GM21515 (cell line): Measurements from ENCODE around the gene CNR2.
"Not testable (repeated sequence)": the region's sequence is repeated elsewhere in the genome, so short reads cannot be mapped to it uniquely, and the experiment has no call there.

Experiments used
- ATAC-seq: cut with Tn5 transposase; IDR thresholded peaks from one replicate; pipeline ENCODE4 v1.9.1; 2021; ENCODE audit not compliant: unreplicated experiment

The CNR2 gene

DNA sequence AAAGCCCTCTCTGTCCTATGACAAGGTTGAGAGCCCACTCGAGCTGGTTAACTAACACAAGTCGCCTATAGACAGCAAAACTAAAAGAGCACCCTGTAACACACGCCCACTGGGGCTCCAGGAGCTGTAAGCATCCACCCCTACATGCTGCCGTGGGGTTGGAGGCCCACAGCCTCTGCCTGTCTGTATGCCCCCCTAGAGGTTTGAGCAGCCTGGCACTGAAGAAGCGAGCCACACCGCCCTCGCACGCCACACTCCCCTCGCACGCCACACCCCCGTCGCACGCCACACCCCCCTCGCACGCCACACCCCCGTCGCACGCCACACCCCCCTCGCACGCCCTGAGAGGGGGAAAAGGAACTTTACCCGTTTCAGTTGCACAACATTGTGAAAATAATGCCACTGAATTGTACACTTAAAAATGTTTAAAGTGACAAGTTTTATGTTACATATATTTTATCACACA, 74.7 kb downstream of the CNR2 start:
- no peak for ATAC-seq

DNA sequence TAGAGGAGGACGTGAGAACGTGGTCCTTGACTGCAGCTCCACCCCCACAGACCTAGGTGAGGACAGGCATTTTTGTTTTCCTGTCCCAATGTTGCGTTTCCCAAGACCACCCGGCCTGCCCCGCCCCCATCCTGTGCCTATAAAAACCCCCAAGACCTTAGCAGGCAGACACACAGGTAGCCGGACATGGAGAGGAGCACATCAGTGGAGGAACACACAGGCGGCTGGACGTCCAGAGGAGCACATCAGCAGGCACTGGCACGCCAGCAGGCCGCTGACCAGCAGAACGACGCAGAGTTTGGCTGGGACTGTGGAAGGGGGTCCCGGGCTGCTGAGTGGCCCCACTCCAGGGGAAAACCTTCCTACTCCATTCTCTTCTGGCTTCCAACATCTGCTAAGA, 75.3 kb downstream of the CNR2 start:
- ATAC-seq: no peak

DNA sequence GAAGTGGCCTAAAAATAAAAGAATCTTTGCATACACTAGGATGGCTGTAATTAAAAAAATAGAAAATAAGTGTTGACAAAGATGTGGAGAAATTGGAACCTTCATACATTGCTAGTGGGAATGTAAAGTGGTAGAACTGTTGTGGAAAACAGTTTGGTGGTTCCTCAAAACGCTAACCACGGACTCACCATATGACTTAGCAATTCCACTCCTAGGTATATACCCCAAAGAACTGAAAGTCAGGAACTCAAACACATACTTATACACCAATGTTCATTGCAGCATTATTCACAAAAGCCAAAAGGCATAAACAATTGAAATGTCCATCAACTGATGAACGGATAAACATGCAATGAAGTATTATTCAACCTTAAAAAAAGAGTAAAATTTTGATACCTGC, 77.1 kb downstream of the CNR2 start:
- no peak for ATAC-seq

DNA sequence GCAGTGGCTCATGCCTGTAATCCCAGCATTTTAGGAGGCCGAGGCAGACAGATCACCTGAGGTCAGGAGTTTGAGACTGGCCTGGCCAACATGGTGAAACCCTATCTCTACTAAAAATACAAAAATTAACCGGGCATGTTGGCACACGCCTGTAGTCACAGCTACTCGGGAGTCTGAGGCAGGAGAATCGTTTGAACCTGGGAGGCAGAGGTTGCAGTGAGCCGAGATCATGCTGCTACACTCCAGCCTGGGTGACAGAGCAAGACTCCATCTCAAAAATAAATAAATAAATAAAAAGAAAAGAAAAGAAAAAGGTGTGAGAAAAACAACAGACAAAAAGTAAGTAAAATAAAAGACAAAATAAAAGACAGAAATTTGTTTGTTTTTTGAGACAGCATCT, 79.0 kb downstream of the CNR2 start:
- not testable (repeated sequence) for ATAC-seq

DNA sequence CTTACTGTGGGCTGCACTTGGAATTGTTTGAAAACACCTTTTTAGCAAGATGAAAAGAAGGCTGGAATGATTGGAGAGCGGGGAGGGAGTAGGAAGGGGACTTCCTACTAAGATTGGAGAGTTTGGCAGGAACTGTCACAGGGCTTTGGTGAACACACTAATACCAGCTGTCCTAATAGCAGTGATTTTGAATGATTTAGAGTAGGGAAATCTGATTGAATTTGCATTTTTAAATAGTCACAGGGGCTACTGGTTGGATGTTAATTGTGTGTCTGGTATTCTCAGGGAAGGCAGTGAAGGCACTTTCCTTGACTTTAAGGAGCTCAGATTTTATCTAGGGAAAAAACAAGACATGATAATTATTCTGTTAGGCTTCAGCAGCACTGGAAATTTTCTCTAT, 85.4 kb downstream of the CNR2 start:
- no peak for ATAC-seq

DNA sequence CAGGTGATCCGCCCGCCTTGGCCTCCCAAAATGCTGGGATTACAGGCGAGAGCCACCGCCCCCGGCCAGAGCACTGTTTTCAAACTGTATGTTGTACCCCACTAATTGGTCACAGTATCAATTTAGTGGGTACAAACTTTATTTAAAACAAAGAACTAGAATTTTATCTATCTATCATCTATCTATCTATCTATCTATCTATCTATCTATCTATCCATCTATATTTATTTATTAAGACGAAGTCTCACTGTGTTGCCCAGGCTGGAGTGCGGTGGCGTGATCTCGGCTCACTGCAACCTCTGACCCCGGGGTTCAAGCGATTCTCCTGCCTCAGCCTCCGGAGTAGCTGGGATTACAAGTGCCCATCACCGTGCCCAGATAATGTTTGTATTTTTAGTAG, 86.6 kb downstream of the CNR2 start:
- not testable (repeated sequence) for ATAC-seq

DNA sequence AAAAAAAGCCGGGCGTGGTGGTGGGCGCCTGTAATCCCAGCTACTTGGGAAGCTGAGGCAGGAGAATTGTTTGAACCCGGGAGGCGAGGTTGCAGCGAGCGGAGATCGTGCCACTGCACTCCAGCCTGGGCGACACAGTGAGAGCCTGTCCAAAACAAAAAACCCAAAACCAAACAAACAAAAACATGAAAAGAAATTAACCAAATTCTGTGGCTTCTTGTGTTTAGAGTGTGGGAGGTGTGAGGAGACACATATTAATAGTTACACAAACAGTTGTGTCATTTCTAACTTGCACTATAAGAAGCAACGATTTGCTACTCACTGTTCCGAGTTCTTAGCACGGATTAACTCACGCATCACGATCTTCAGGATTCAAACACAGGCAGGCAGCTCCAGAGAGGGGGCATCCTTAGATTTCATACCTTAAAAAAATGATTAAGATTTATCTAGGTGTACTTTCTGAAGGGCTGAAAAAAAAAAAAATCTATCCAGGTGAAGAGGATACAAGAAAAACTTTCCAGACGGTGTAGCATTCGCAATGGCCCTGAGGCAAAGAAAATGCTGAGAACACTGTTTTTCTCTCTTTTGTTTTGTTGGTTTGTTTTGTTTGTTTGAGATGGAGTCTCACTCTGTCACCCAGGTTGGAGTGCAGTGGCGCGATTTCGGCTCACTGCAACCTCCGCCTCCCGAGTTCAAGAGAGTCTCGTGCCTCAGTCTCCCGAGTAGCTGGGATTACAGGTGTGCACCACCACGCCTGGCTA, 87.2 kb downstream of the CNR2 start:
- peak; percentile 35 for ATAC-seq

DNA sequence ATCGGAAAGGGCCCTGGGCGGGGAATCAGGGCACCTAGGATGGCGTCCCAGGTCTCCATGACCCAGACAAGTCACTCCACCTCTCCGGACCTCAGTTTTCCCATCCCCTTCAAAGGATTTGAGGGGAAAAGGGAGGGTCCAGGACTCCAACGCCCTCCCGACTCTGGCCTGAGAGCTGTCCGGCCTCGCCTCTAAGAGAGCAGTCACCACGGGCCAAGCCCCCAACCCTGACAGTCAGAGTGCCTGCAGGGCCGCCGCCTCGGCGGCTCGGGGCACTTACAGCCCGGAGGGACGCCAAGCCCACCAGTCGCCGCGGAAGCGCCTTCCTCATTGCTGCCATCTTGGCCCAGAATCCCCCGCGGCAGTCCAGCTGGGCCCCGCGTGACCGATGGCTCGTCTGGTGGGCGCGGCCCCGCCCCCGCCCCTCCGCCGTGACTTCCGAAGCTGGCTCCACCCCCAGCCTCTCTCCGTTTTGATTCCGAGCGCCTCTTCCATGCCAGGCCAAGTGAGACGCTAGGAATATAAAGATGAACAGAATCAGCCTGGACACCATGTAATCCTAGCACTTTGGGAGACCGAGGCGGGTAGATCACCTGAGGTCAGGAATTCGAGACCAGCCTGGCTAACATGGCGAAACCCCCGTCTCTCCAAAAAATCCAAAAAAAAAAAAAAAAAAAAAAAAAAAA, 87.9 kb downstream of the CNR2 start, which contains the start of gene HMGCL:
Gene HMGCL, minus strand, starts transcription at position 354 of the 686 bp plus-strand sequence. Its CDS starts 14 bp downstream, at position 340.
- ATAC-seq: peak; percentile 70

DNA sequence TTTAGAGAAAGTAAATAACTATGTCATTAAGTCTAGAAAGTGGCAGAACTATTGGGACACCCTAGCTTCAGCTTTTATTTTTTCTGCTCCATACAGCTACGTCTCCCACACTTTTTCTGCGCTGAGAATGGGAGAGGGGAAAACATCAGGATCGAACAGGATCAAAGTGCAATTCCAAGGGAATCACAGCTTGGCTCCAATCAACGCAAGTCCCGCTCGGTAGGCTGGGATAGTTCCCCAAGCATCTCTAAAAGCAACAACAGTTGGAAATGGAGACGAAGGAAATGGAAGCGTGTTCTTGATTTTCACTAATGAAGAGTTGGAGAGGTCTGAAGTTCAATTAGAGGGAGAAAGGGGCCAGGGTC, 88.5 kb downstream of the CNR2 start:
- ATAC-seq: no peak

DNA sequence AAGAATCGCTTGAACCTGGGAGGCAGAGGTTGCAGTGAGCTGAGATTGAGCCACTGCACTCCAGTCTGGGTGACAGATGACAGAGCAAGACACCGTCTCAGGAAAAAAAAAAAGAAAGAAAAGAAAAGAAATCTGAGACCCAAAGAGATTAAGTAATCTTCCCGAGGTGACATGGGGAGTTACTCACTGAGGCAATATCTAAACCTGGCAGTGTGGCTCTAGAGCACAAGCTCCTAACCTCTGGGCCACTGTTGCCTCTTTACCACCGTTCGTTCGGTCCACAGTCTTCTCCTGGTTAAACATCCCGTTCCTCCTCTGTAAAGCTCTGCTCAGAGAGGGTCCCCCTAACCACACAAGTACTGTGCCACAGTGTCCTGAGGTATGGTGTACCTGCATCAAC, 89.4 kb downstream of the CNR2 start:
- no peak for ATAC-seq
